IPS DF 19.7 (cell line): ENCODE results near the gene TMEM183A.

ENCODE experiments used
- DNase-seq: peaks from one replicate; pipeline ENCODE4 v3.0.0-alpha.2; 2013; ENCODE audit warnings: low read depth, low spot score

Gene TMEM183A

GRCh38 chr1:203069030-203069747, 62.0 kb downstream of the TMEM183A start:
- no peak for DNase-seq

GRCh38 chr1:203072002-203072602, 64.9 kb downstream of the TMEM183A start:
- DNase-seq: no peak

GRCh38 chr1:203072911-203073310, 65.7 kb downstream of the TMEM183A start:
- DNase-seq: no peak

- no peak for DNase-seq
Measured at GRCh38 chr1:203073469-203073868, 66.3 kb downstream of the TMEM183A start.
